HUES48 (cell line): ENCODE measurements around the gene ANXA2.

ENCODE experiments used
- H3K27ac ChIP-seq: one replicate; pipeline ENCODE4 v1.7.0; 2013; ENCODE audit warnings: low read depth, low read length, inconsistent platforms
- H3K27me3 ChIP-seq: 2 replicates; pipeline ENCODE4 v1.6.1; 2013; ENCODE audit warnings: mild to moderate bottlenecking, low read length; ENCODE audit not compliant: control insufficient read depth, insufficient read depth
- H3K36me3 ChIP-seq: 2 replicates; pipeline ENCODE4 v1.6.1; 2013; ENCODE audit warnings: low read length; ENCODE audit not compliant: control insufficient read depth, insufficient read depth
- H3K4me1 ChIP-seq: 2 replicates; pipeline ENCODE4 v1.6.1; 2013; ENCODE audit warnings: mild to moderate bottlenecking, low read length; ENCODE audit not compliant: control insufficient read depth, insufficient read depth
- H3K4me3 ChIP-seq: 2 replicates; pipeline ENCODE4 v1.5.1; 2013; ENCODE audit warnings: mild to moderate bottlenecking, low read depth, low read length
- H3K9ac ChIP-seq: 2 replicates; pipeline ENCODE4 v1.6.1; 2013; ENCODE audit warnings: mild to moderate bottlenecking, low read depth, low read length, moderate library complexity
- H3K9me3 ChIP-seq: 2 replicates; pipeline ENCODE4 v1.6.1; 2013; ENCODE audit warnings: low read length; ENCODE audit not compliant: control insufficient read depth, insufficient read depth

ANXA2 gene

GRCh38 chr15:60397772-60398445 is at the start of gene ANXA2:
TSS of gene ANXA2 (minus strand) at chr15:60397986. CDS start at chr15:60386075, 11,911 bp downstream.
- H3K27ac ChIP-seq: peak within 1 kb of the TSS; percentile 83
- H3K4me1 ChIP-seq: peaks cover 64% of the 10 kb centered on the region
- H3K4me3 ChIP-seq: peak within 1 kb of the TSS; percentile 93
- no peaks in the 10 kb centered on the region for H3K9me3 ChIP-seq
- peaks cover 16% of the 10 kb centered on the region for H3K27me3 ChIP-seq
- H3K9ac ChIP-seq: peak within 1 kb of the TSS; percentile 82
- H3K36me3 ChIP-seq: peaks cover 17% of the 10 kb centered on the region; the same call in 1 of the 2 replicates

GRCh38 chr15:60444289-60444912 is 46.6 kb upstream of the ANXA2 start:
- no peak overlapping the region for H3K4me3 ChIP-seq
- H3K27ac ChIP-seq: no peak overlapping the region
- H3K36me3 ChIP-seq: peaks cover 69% of the 10 kb centered on the region
- no peaks in the 10 kb centered on the region for H3K4me1 ChIP-seq
- no peak overlapping the region for H3K9ac ChIP-seq
- H3K27me3 ChIP-seq: no peaks in the 10 kb centered on the region
- H3K9me3 ChIP-seq: no peaks in the 10 kb centered on the region

GRCh38 chr15:60442763-60443162 is 45.0 kb upstream of the ANXA2 start:
- no peak overlapping the region for H3K4me3 ChIP-seq
- H3K27ac ChIP-seq: no peak overlapping the region
- H3K27me3 ChIP-seq: no peaks in the 10 kb centered on the region
- no peaks in the 10 kb centered on the region for H3K9me3 ChIP-seq
- H3K36me3 ChIP-seq: peaks cover 68% of the 10 kb centered on the region
- no peaks in the 10 kb centered on the region for H3K4me1 ChIP-seq
- H3K9ac ChIP-seq: no peak overlapping the region

- Histone ChIP-seq H3K9ac (no peak overlapping the region), H3K27ac (no peak overlapping the region), H3K36me3 (peaks cover 64% of the 10 kb centered on the region), H3K9me3 (no peaks in the 10 kb centered on the region), H3K4me1 (no peaks in the 10 kb centered on the region), H3K27me3 (no peaks in the 10 kb centered on the region), H3K4me3 (no peak overlapping the region)
Measured at GRCh38 chr15:60442031-60442650, 44.4 kb upstream of the ANXA2 start.

- H3K9ac ChIP-seq: no peak overlapping the region
- H3K9me3 ChIP-seq: no peaks in the 10 kb centered on the region
- no peak overlapping the region for H3K4me3 ChIP-seq
- H3K27me3 ChIP-seq: no peaks in the 10 kb centered on the region
- H3K36me3 ChIP-seq: peaks cover 60% of the 10 kb centered on the region
- no peak overlapping the region for H3K27ac ChIP-seq
- no peaks in the 10 kb centered on the region for H3K4me1 ChIP-seq
Measured at GRCh38 chr15:60441331-60441730, 43.5 kb upstream of the ANXA2 start.

GRCh38 chr15:60438646-60439045 is 40.9 kb upstream of the ANXA2 start:
- Histone ChIP-seq H3K4me1 (no peaks in the 10 kb centered on the region), H3K36me3 (peaks cover 63% of the 10 kb centered on the region)

GRCh38 chr15:60428935-60429334 is 31.1 kb upstream of the ANXA2 start:
- Histone ChIP-seq H3K27ac (no peak overlapping the region), H3K9ac (no peak overlapping the region), H3K27me3 (no peaks in the 10 kb centered on the region), H3K9me3 (no peaks in the 10 kb centered on the region), H3K36me3 (peaks cover 62% of the 10 kb centered on the region), H3K4me3 (no peak overlapping the region), H3K4me1 (peaks cover 2% of the 10 kb centered on the region; the same call in 1 of the 2 replicates)

More at GRCh38 chr15:60438646-60439045, 40.9 kb upstream of the ANXA2 start:
- Histone ChIP-seq H3K9me3 (no peaks in the 10 kb centered on the region), H3K9ac (no peak overlapping the region), H3K27me3 (no peaks in the 10 kb centered on the region), H3K4me3 (no peak overlapping the region), H3K27ac (no peak overlapping the region)

GRCh38 chr15:60426870-60427508 is 29.2 kb upstream of the ANXA2 start:
- peaks cover 66% of the 10 kb centered on the region for H3K36me3 ChIP-seq
- no peak overlapping the region for H3K4me3 ChIP-seq
- H3K4me1 ChIP-seq: peaks cover 6% of the 10 kb centered on the region; the same call in 1 of the 2 replicates
- no peak overlapping the region for H3K9ac ChIP-seq
- H3K27me3 ChIP-seq: no peaks in the 10 kb centered on the region
- H3K9me3 ChIP-seq: no peaks in the 10 kb centered on the region
- H3K27ac ChIP-seq: no peak overlapping the region

GRCh38 chr15:60425461-60425860 is 27.7 kb upstream of the ANXA2 start:
- peaks cover 53% of the 10 kb centered on the region for H3K36me3 ChIP-seq
- H3K4me1 ChIP-seq: peaks cover 6% of the 10 kb centered on the region; the same call in 1 of the 2 replicates
- H3K27ac ChIP-seq: no peak overlapping the region
- no peaks in the 10 kb centered on the region for H3K9me3 ChIP-seq
- H3K4me3 ChIP-seq: no peak overlapping the region
- H3K27me3 ChIP-seq: no peaks in the 10 kb centered on the region
- no peak overlapping the region for H3K9ac ChIP-seq

GRCh38 chr15:60424006-60424405 is 26.2 kb upstream of the ANXA2 start:
- H3K27me3 ChIP-seq: no peaks in the 10 kb centered on the region
- no peak overlapping the region for H3K4me3 ChIP-seq
- no peaks in the 10 kb centered on the region for H3K9me3 ChIP-seq
- peaks cover 39% of the 10 kb centered on the region for H3K36me3 ChIP-seq
- H3K4me1 ChIP-seq: peaks cover 6% of the 10 kb centered on the region; the same call in 1 of the 2 replicates
- no peak overlapping the region for H3K27ac ChIP-seq
- no peak overlapping the region for H3K9ac ChIP-seq
